H1 (cell line): Measurements from ENCODE around the gene MPHOSPH8. TPM values are rescaled to one million over a fixed set of nuclear protein-coding genes. Genes with fewer than 3 reads are reported as not detected.

ENCODE experiments used
- CTCF ChIA-PET: fragments of 300-600 bp; sonication (Branson Sonifier 250); formaldehyde crosslinking; loops from one replicate; lab custom pipeline; 2021; ENCODE audit not compliant: partially characterized antibody; lab: Charles Lee
- POLR2A ChIA-PET: fragments of 300-600 bp; sonication (Branson Sonifier 250); formaldehyde crosslinking; loops from one replicate; lab custom pipeline; 2021; ENCODE audit warnings: inconsistent platforms; ENCODE audit not compliant: partially characterized antibody; lab: Charles Lee
- DNase-seq, 2 experiments: peaks; one replicate each; pipeline versions ENCODE4 v3.0.0 to v3.0.0-alpha.2; 2010 to 2022; ENCODE audit warnings: low spot score in 2 of 2, low read depth in 1 of 2, mixed read lengths in 1 of 2
- FAIRE-seq: peaks from 2 replicates; lab custom pipeline; 2011; peaks lifted over from hg19 to GRCh38; lab: Jason Lieb, UNC
- H2AFZ ChIP-seq: 2 replicates; pipeline ENCODE4 v1.8.1; 2012; ENCODE audit warnings: low read length, inconsistent platforms
- H2AK5ac ChIP-seq: 2 replicates; pipeline ENCODE4 v1.6.1; 2013; ENCODE audit warnings: low read depth, low read length
- H2BK120ac ChIP-seq: replicated peaks from 2 replicates; pipeline ENCODE3; 2013; ENCODE audit warnings: low read depth, low read length, inconsistent platforms
- H2BK12ac ChIP-seq: 2 replicates; pipeline ENCODE4 v1.6.1; 2013; ENCODE audit warnings: low read depth, low read length
- H2BK15ac ChIP-seq: 2 replicates; pipeline ENCODE4 v1.6.1; 2013; ENCODE audit warnings: low read length
- H2BK20ac ChIP-seq: 2 replicates; pipeline ENCODE4 v1.6.1; 2013; ENCODE audit warnings: low read length
- H2BK5ac ChIP-seq: 2 replicates; pipeline ENCODE4 v1.6.1; 2013; ENCODE audit warnings: low read depth, low read length
- H3K14ac ChIP-seq: 2 replicates; pipeline ENCODE4 v1.6.1; 2013; ENCODE audit warnings: inconsistent platforms; ENCODE audit not compliant: insufficient read length
- H3K18ac ChIP-seq: 2 replicates; pipeline ENCODE4 v1.6.1; 2013; ENCODE audit warnings: low read length; ENCODE audit errors: extremely low read depth
- H3K23ac ChIP-seq: 2 replicates; pipeline ENCODE4 v1.6.1; 2013; ENCODE audit warnings: inconsistent platforms; ENCODE audit not compliant: insufficient read length
- H3K23me2 ChIP-seq: 2 replicates; pipeline ENCODE4 v1.6.1; 2013; ENCODE audit warnings: low read depth, low read length
- H3K27ac ChIP-seq: 2 replicates; pipeline ENCODE4 v1.6.1; 2011; ENCODE audit warnings: low read depth, low read length, inconsistent platforms
- H3K27me3 ChIP-seq, 4 experiments: replicated peaks in 1 of 4; 1 replicate in 1 of 4; 2 replicates in 3 of 4; pipeline versions ENCODE4 v1.6.1 to v1.8.1; 2011 to 2013; ENCODE audit warnings: low read length in 3 of 4, mild to moderate bottlenecking in 3 of 4, inconsistent platforms in 2 of 4, mixed read lengths in 2 of 4, moderate library complexity in 1 of 4; ENCODE audit not compliant: control insufficient read depth in 3 of 4, insufficient read depth in 3 of 4; ENCODE audit errors: extremely low read depth in 1 of 4
- H3K36me3 ChIP-seq, 4 experiments: 2 replicates each; pipeline versions ENCODE4 v1.6.1 to v1.8.1; 2011 to 2013; ENCODE audit warnings: mild to moderate bottlenecking in 4 of 4, low read length in 3 of 4, moderate library complexity in 2 of 4, control low read depth in 1 of 4, inconsistent platforms in 1 of 4; ENCODE audit not compliant: insufficient read depth in 4 of 4, control insufficient read depth in 2 of 4
- H3K4ac ChIP-seq: replicated peaks from 2 replicates; pipeline ENCODE3; 2013; ENCODE audit warnings: low read length, low read depth, mixed read lengths, inconsistent platforms; ENCODE audit not compliant: insufficient read length
- H3K4me1 ChIP-seq, 4 experiments: replicated peaks in 1 of 4; 1 replicate in 1 of 4; 2 replicates in 3 of 4; pipeline versions ENCODE4 v1.6.1 to v1.8.1; 2011 to 2013; ENCODE audit warnings: low read length in 3 of 4, inconsistent platforms in 2 of 4, mixed read lengths in 1 of 4; ENCODE audit not compliant: insufficient read depth in 4 of 4, control insufficient read depth in 3 of 4
- H3K4me2 ChIP-seq, 2 experiments: 2 replicates each; pipeline versions ENCODE4 v1.6.1 to v1.8.1; 2011 to 2013; ENCODE audit warnings: low read depth in 2 of 2, low read length in 2 of 2, control low read depth in 1 of 2, inconsistent platforms in 1 of 2, mild to moderate bottlenecking in 1 of 2; ENCODE audit not compliant: insufficient read depth in 1 of 2
- H3K4me3 ChIP-seq, 4 experiments: fragments of 200-600, 300-600 bp in 1 of 4; sonication (generic), shearing (Covaris generic), sonication (Bioruptor Twin) in 1 of 4; 2 replicates each; pipeline versions ENCODE4 v1.5.1 to v1.8.1; 2011 to 2016; ENCODE audit warnings: low read length in 4 of 4, low read depth in 3 of 4, control low read depth in 2 of 4, inconsistent platforms in 2 of 4, mild to moderate bottlenecking in 2 of 4, mixed read lengths in 1 of 4, moderate library complexity in 1 of 4; ENCODE audit not compliant: insufficient read depth in 2 of 4; ENCODE audit errors: extremely low read depth in 1 of 4
- H3K56ac ChIP-seq: replicated peaks from 2 replicates; pipeline ENCODE3; 2013; ENCODE audit warnings: low read depth, mild to moderate bottlenecking, mixed read lengths, low read length, inconsistent platforms; ENCODE audit not compliant: insufficient read length
- H3K79me1 ChIP-seq: 2 replicates; pipeline ENCODE4 v1.6.1; 2013; ENCODE audit warnings: low read depth, low read length, control low read depth
- H3K79me2 ChIP-seq, 2 experiments: 2 replicates each; pipeline versions ENCODE4 v1.6.1 to v1.8.1; 2012 to 2013; ENCODE audit warnings: low read length in 2 of 2, mild to moderate bottlenecking in 2 of 2, inconsistent platforms in 1 of 2; ENCODE audit not compliant: insufficient read depth in 2 of 2, control insufficient read depth in 1 of 2
- H3K9ac ChIP-seq, 4 experiments: replicated peaks in 1 of 4; 1 replicate in 1 of 4; 2 replicates in 3 of 4; pipeline versions ENCODE4 v1.6.1 to v1.8.1; 2011 to 2013; ENCODE audit warnings: low read depth in 3 of 4, low read length in 3 of 4, control low read depth in 2 of 4, mild to moderate bottlenecking in 2 of 4, moderate library complexity in 2 of 4, inconsistent platforms in 1 of 4; ENCODE audit errors: extremely low read depth in 1 of 4
- H3K9me3 ChIP-seq, 2 experiments: 2 replicates each; pipeline versions ENCODE4 v1.6.1 to v1.8.1; 2012 to 2013; ENCODE audit warnings: mild to moderate bottlenecking in 2 of 2, moderate library complexity in 2 of 2, control low read depth in 1 of 2, inconsistent platforms in 1 of 2, low read depth in 1 of 2, low read length in 1 of 2, mixed read lengths in 1 of 2; ENCODE audit not compliant: insufficient read depth in 2 of 2
- H4K20me1 ChIP-seq, 2 experiments: replicated peaks in 1 of 2; 2 replicates each; pipeline versions ENCODE3 to v1.8.1; 2011 to 2013; ENCODE audit warnings: inconsistent platforms in 2 of 2, low read length in 2 of 2, mild to moderate bottlenecking in 1 of 2; ENCODE audit not compliant: insufficient read depth in 2 of 2, control insufficient read depth in 1 of 2
- H4K5ac ChIP-seq: 2 replicates; pipeline ENCODE4 v1.6.1; 2013; ENCODE audit warnings: low read length, low read depth, mixed read lengths, inconsistent platforms; ENCODE audit not compliant: insufficient read length
- H4K8ac ChIP-seq: 2 replicates; pipeline ENCODE4 v1.8.0; 2013; ENCODE audit warnings: mild to moderate bottlenecking, moderate library complexity, low read length, inconsistent platforms; ENCODE audit not compliant: insufficient read depth; ENCODE audit errors: extremely low read depth
- H4K91ac ChIP-seq: replicated peaks from 2 replicates; pipeline ENCODE3; 2013; ENCODE audit warnings: low read length, mixed read lengths, inconsistent platforms; ENCODE audit not compliant: insufficient read length
- CBX8 ChIP-seq: fragments of 300-800, 300-1000 bp; sonication (generic); IDR thresholded peaks from 2 replicates; pipeline ENCODE4 v1.7.1; 2016; ENCODE audit warnings: low read depth, low read length, borderline replicate concordance
- CHD1 ChIP-seq: IDR thresholded peaks from 2 replicates; pipeline ENCODE4 v1.6.1; 2012; ENCODE audit warnings: low read depth, low read length, improper control_type of control experiment
- GTF2F1 ChIP-seq: IDR thresholded peaks from 2 replicates; pipeline ENCODE4 v1.6.1; 2012; ENCODE audit warnings: low read depth, low read length, improper control_type of control experiment, borderline replicate concordance
- MAX ChIP-seq: IDR thresholded peaks from 2 replicates; pipeline ENCODE4 v1.6.1; 2012; ENCODE audit warnings: inconsistent platforms
- POU5F1 ChIP-seq: IDR thresholded peaks from 2 replicates; pipeline ENCODE4 v1.6.1; 2011; ENCODE audit warnings: low read depth, mild to moderate bottlenecking, low read length, moderate library complexity
- RBBP5 ChIP-seq: IDR thresholded peaks from 2 replicates; pipeline ENCODE4 v1.7.1; 2012; ENCODE audit warnings: low read depth, mild to moderate bottlenecking, inconsistent platforms, low read length, moderate library complexity, borderline replicate concordance
- TBP ChIP-seq: IDR thresholded peaks from 2 replicates; pipeline ENCODE4 v1.6.1; 2011; ENCODE audit warnings: low read depth, low read length, improper control_type of control experiment
- TCF12 ChIP-seq: IDR thresholded peaks from 2 replicates; pipeline ENCODE4 v1.6.1; 2011; ENCODE audit warnings: low read depth, mild to moderate bottlenecking, low read length
- WGBS, 2 experiments: shearing (Covaris generic) in 1 of 2; methylation state at CpG; one replicate each; pipeline versions ENCODE4 v1.1.6 to v1.1.7; 2013 to 2015; ENCODE audit warnings: low lambda C conversion rate in 2 of 2, mixed read lengths in 2 of 2, inconsistent platforms in 1 of 2, low coverage in 1 of 2, missing lambda C conversion rate in 1 of 2; ENCODE audit not compliant: insufficient replicate concordance in 2 of 2, insufficient coverage in 1 of 2, insufficient read length in 1 of 2; ENCODE audit errors: extremely low coverage in 1 of 2, missing lambda C conversion rate in 1 of 2; 5-methylcytosine and 5-hydroxymethylcytosine counted together
- polyA plus RNA-seq, 7 experiments: library from polyadenylated mRNA; depleted of rRNA in 3 of 7; stranded (reverse) in 5 of 7; unstranded in 2 of 7; fragments of >200 nt in 5 of 7; fragments of 200-250 nt in 2 of 7; gene quantifications; 1 replicate in 5 of 7; 2 replicates in 1 of 7; 4 replicates in 1 of 7; pipeline versions ENCODE4 v1.2.1 to v1.2.3, GENCODE V29; 2011 to 2013; ENCODE audit warnings: missing spikeins in 2 of 7, mixed read lengths in 2 of 7
- total RNA-seq: library from RNA; stranded (reverse); fragmentation: NEBNext Ultra II Directional; extraction: Animal tissue kit (Norgen Biotek cat#: 25700); gene quantifications from 2 replicates; pipeline ENCODE4 v1.2.1, GENCODE V29; 2021

The MPHOSPH8 gene
- total and polyA plus RNA-seq, 2 of the 8 experiments (the other 6 are each of a cell fraction or from before 2014, with no cell fraction given): 8.3 to 20.5 TPM

- H4K91ac ChIP-seq: no peak overlapping the region
- H3K18ac ChIP-seq: no peak overlapping the region
- H3K4ac ChIP-seq: no peak overlapping the region
- DNase-seq: no peak
- no peaks in the 10 kb centered on the region for H4K20me1 ChIP-seq
- H3K27me3 ChIP-seq: no peaks in the 10 kb centered on the region
- no peak overlapping the region for H3K23ac ChIP-seq
- no peaks in the 10 kb centered on the region for H3K4me1 ChIP-seq
- no peak for FAIRE-seq
- TF ChIP-seq CBX8 (no peak), GTF2F1 (no peak), TBP (no peak), RBBP5 (no peak), CHD1 (no peak), MAX (no peak), TCF12 (no peak), POU5F1 (no peak)
- no peak overlapping the region for H4K5ac ChIP-seq
- H3K4me3 ChIP-seq: no peak overlapping the region
- H3K9me3 ChIP-seq: peaks cover 2 to 7% of the 10 kb centered on the region in 2 experiments; a peak in 2 of 4 replicates
- H3K56ac ChIP-seq: no peak overlapping the region
- H2AFZ ChIP-seq: no peak overlapping the region
- no peak overlapping the region for H3K27ac ChIP-seq
- H2BK15ac ChIP-seq: no peak overlapping the region
- H2AK5ac ChIP-seq: no peak overlapping the region
- H3K9ac ChIP-seq: no peak overlapping the region
- H2BK12ac ChIP-seq: no peak overlapping the region
- H2BK5ac ChIP-seq: no peak overlapping the region
- WGBS, 2 experiments: 83% methylated on average over 3 of the region's 3 CpGs; no CpG with 5 or more reads in 1 of the 2 experiments
- no peaks in the 10 kb centered on the region for H3K79me1 ChIP-seq
- H3K79me2 ChIP-seq: no peaks in the 10 kb centered on the region
- H3K23me2 ChIP-seq: no peaks in the 10 kb centered on the region
- H3K14ac ChIP-seq: no peak overlapping the region
- no peak overlapping the region for H2BK20ac ChIP-seq
- no peaks in the 10 kb centered on the region; a peak in 1 of 8 replicates for H3K36me3 ChIP-seq
- POLR2A ChIA-PET: no interaction called here
- H3K4me2 ChIP-seq: no peak overlapping the region
- no peak overlapping the region for H4K8ac ChIP-seq
- H2BK120ac ChIP-seq: no peak overlapping the region
- CTCF ChIA-PET: no interaction called here
These were observed 37.4 kb upstream of the MPHOSPH8 start for GRCh38 chr13:19596086-19596485.
